ENCODE data around the gene ALDH5A1. TPM values are rescaled to one million over a fixed set of nuclear protein-coding genes. Genes with fewer than 3 reads are reported as not detected.
A peak's percentile ranks its signal among the peaks of the same experiment; 100 is the strongest.

Gene ALDH5A1
- 10 to 100 TPM in 4 of 5 donors, 1 to 10 TPM in 1; 9.2 to 13.8 (median 12.2) TPM for polyA plus RNA-seq (ENCODE audit: insufficient read depth in 1 of 5, insufficient read length in 5 of 5, low replicate concordance in 1 of 5)
- long read RNA-seq, donor 1, full-length matches to known transcripts: 8 of 15 reads
- long read RNA-seq, donor 1, partial matches to known transcripts: 7 of 15 reads
- long read RNA-seq, donor 1, other reads (novel, unspliced or antisense): 0 of 15 reads
- long read RNA-seq, donor 2, full-length matches to known transcripts: 2 of 2 reads
- long read RNA-seq, donor 2, partial matches to known transcripts: 0 of 2 reads
- long read RNA-seq, donor 2, other reads (novel, unspliced or antisense): 0 of 2 reads
- long read RNA-seq, donor 3, full-length matches to known transcripts: 2 of 7 reads
- long read RNA-seq, donor 3, partial matches to known transcripts: 5 of 7 reads
- long read RNA-seq, donor 3, other reads (novel, unspliced or antisense): 0 of 7 reads
- long read RNA-seq, donor 4, full-length matches to known transcripts: 1 of 1 reads
- long read RNA-seq, donor 4, partial matches to known transcripts: 0 of 1 reads
- long read RNA-seq, donor 4, other reads (novel, unspliced or antisense): 0 of 1 reads
- long read RNA-seq, donor 5, full-length matches to known transcripts: 3 of 3 reads
- long read RNA-seq, donor 5, partial matches to known transcripts: 0 of 3 reads
- long read RNA-seq, donor 5, other reads (novel, unspliced or antisense): 0 of 3 reads
- long read RNA-seq, donor 6, full-length matches to known transcripts: 2 of 2 reads
- long read RNA-seq, donor 6, partial matches to known transcripts: 0 of 2 reads
- long read RNA-seq, donor 6, other reads (novel, unspliced or antisense): 0 of 2 reads
- long read RNA-seq, donor 7: 0 reads
- long read RNA-seq, donor 8, full-length matches to known transcripts: 2 of 2 reads
- long read RNA-seq, donor 8, partial matches to known transcripts: 0 of 2 reads
- long read RNA-seq, donor 8, other reads (novel, unspliced or antisense): 0 of 2 reads

DNA sequence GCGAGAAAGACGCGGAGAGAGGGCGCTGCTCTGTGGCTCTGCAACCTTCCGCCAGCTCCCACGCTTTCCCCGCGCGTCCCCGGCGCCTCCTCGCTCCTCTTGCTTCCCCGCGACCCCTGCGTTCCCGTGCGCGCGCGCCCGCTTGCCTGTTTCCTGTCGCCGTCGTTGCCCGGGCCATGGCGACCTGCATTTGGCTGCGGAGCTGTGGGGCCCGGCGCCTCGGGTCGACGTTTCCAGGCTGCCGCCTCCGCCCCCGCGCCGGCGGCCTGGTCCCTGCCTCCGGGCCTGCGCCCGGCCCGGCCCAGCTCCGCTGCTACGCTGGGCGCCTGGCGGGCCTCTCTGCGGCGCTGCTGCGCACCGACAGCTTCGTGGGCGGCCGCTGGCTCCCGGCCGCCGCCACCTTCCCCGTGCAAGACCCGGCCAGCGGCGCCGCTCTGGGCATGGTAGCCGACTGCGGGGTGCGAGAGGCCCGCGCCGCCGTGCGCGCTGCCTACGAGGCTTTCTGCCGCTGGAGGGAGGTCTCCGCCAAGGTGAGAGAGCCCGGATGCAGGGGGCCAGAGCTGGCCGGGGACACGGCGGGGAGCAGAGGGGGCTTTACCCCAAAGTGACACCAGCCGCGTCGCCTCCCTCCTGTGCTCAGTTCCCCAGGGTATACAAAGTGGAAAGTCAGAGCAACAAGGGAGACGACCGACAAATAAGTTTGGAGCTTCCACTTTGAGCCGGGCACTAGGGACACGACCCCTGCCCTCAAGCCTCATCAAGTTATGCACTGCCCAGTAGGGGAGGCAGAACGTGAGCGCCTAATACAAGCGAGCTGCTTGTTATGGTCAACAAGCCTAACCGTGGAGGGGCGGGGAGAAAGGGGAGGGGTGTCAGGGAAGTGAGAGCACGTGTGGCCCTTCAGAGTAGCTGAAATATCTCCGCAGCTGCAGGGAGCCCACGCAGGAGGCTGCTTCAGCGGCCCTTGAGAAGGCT lies at the start of gene ALDH5A1:
Gene ALDH5A1 (plus strand): TSS at position 149 of the 975 bp plus-strand sequence. CDS start 28 bp downstream, at position 177.
- peak; percentile 57 to 67 for DNase-seq

DNA sequence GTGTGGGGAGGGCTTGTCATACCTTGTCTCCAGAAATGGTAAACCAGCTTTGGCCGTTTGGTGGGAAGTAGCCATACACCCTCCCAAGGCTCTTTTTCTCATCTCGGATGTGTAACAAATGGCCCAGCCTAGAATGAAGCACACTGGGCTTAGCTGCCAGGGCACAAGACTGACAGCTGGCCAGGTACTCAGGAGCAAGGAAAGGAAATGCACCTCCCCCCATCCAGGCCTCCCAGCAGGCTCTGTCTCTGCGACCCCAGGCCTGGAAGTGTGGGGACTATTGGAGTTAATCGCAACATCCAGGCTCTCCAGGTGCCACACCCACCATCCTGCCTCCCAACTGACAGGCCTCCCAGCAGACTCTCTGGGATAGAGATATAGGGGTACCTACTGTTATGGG lies 49.1 kb upstream of the ALDH5A1 start:
- no peak for DNase-seq

DNA sequence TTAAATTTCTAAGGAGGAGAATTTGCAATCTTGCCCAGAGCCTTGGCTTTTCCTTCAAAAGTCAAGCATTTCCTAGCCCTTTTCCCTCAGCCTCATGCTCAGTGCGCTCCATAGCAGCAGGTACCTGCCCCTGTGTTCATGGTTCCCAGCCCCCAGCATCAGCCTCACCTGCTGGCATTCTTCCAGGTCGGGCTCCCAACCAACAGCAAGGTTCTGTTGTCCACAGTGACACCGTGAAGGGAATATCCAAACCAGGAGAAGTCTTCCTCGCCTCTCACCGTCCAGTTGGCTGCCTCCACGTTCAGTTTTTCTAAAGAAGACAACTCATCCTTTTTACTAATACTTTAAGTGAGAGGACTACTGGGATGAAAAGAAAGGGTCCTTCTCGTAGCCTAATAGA lies 48.1 kb upstream of the ALDH5A1 start:
- DNase-seq: no peak

DNA sequence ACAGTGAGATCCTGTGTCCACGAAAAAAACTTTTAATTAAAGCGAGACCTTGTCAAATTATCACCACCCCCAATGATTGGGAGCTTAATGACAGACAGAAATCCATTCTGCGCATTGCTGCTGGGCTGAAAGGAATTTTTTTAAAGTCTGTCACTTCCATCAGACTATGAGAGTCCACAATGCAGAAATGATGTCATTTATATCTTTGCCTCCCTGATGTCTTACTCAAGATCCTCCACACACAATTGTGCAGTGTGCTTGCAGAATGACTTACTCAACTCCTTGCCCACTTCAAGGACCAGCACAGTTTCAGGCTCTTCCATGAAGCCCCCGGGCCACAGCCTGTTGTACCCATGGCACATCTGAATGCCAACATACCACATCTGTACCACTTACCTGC lies 46.4 kb upstream of the ALDH5A1 start:
- DNase-seq: no peak

DNA sequence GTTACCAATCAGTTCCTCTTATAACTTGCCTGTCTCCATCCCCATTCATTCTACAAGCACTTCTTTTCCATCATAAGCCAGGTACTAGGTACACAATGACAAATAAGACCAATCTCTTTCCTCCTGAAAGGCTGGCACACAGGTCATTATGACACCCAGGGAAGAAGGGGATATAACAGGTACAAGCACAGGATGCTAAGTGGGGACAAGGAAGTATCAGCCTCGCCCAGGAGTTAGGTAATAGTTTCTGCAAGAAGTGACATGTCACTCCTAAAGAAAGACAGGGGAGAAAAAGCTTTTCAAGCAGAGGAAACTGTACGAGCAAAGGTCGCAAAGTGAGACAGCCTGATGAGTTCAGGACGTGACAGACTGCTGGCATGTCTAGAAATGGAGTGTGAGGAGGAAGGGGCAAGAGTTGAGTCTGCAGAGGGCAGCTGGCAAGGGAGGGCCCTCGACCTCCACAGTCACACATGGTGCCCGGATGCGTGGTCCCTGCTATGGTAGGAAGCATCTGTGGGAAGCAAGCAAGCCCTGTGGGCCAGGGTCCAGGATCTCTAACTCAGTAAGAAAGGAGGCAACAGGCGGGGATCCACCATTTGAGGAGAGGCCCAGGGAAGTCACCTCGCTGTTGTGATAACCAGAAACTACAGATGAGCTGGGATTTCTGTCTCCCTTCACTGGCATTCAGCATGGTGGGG lies 45.8 kb upstream of the ALDH5A1 start:
- DNase-seq: no peak

- peak in 1 of 2 donors; percentile 4 for DNase-seq
These were observed 43.0 kb upstream of the ALDH5A1 start for GRCh38 chr6:24451581-24452388.

- no peak for DNase-seq
These were observed 40.8 kb upstream of the ALDH5A1 start for GRCh38 chr6:24453921-24454320.

GRCh38 chr6:24454452-24454851 lies 40.3 kb upstream of the ALDH5A1 start:
- no peak for DNase-seq

DNA sequence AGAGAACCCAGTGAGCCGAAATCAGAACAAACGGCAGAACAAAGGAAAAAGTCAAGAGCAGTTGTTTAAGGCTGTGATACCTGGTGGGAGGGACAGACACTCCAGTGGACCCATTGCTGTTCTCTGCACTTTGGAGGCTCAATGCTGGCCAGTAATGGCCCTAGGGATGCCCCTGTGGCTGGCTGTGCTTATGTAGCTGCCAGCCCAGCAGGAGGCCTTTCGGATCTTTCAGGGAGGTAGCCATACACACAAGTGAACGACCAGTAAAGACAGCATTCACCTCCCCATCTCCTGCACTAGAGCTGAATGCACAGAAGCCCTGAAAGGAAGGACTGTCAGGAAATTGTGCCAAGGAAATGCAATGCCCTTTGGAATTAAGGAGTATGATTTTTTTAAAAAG lies 39.7 kb upstream of the ALDH5A1 start:
- DNase-seq: no peak

- DNase-seq: no peak
These were observed 36.6 kb upstream of the ALDH5A1 start for GRCh38 chr6:24458134-24458533.

GRCh38 chr6:24458941-24459340 lies 35.8 kb upstream of the ALDH5A1 start:
- no peak for DNase-seq

DNA sequence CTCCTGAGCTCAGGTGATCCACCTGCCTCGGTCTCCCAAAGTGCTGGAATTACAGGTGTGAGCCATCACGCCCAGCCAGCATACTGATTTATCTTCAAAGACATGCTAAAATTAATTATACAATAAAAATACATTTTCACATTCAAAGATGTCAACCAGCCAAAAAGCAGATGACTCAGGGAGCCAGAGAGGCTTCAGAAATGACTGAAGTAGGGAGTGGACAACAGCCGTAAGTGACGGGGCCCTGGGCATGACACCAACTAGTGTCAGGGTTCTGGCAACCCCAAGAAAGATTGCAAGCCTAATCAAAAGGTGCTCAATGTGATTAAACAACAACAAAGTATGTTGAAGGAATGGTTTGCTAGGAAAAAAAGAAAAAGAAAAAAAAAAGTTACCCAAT lies 33.8 kb upstream of the ALDH5A1 start:
- no peak for DNase-seq

- no peak for DNase-seq
These were observed 30.3 kb upstream of the ALDH5A1 start for GRCh38 chr6:24464253-24465038.

GRCh38 chr6:24469811-24470210 lies 25.0 kb upstream of the ALDH5A1 start:
- no peak for DNase-seq

GRCh38 chr6:24472181-24472580 lies 22.6 kb upstream of the ALDH5A1 start:
- no peak for DNase-seq

DNA sequence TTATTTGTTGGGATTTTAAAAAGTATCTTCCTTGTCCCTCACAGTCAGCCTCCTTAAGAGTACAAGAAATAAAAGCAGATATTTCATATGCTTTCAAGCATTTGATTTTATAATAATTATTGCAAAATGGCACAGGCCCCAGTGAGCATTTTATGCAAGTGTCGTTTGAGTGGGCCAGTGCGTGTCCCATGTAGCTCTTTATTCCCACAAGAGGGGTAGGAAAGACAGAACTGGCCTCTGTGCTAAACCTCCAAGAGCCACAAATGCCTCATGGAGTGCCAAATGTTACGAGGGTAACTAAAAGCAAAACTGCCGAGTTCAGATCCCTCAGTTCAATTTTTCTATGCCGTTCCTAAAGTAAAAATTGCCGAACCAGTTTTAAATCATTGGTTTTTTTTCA lies 18.1 kb upstream of the ALDH5A1 start:
- no peak for DNase-seq

DNA sequence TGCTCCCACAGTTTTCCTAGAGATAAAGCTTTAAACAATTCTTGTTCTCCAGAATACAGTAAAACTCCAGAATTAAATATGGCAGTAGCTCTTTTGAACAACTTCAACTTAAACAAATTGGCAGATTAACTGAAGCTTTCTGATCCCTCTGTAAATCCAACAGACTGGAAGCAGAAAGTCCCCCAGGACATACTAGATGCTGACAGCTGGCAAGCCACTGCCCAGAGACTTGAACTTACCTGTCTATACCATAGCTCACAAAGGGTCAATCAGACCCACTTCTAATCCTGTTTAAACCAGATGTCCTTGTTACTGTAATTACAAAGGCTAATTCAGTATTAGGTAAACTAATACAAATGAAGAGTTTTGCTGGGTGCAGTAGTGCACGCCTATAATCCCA lies 17.7 kb upstream of the ALDH5A1 start:
- DNase-seq: no peak

DNA sequence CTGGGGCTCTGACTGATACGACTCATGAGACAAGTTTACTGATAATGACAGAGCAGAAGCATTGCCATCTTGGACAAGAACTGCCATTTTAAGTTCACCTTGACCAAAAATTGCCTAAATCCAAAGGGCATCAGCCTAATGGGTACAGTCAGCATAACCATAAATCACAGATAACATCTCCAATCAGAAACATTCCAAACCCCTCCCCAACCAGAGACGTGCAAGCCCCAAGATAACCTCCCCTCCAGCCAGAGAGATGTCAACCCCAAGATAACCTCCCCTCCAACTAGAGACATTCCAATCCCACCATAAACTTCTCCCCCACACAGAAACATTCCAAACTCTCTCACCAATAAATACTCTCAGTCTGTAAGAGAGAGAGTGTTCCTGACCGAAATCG lies 15.9 kb upstream of the ALDH5A1 start:
- no peak for DNase-seq

- DNase-seq: no peak
These were observed 14.1 kb upstream of the ALDH5A1 start for GRCh38 chr6:24480705-24481104.
